ENCODE measurements around the gene KHDRBS2.

DNA sequence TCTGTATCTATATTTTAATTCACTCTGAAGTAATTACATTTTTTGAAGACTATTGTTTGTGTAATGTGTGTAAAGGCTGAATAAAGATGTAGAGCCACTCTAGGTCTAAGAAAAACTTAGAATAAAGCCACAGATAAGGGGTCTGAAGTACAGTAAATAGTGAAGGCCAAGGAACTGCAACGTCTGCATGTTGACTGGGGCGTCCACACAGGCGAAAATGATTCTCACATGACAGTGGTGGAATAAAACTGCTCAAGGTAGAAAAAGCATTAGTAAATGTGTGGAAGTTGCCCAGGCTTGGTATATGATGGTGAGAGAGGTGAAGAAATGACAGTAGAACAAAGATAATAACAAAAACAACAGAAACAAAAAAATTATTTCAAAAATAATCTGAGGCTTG is 196.2 kb downstream of the KHDRBS2 start:
- no peak for TF ChIP-seq EZH2 (IDR thresholded peaks at IDR 0.05; ENCODE audit: low read length, missing control alignments)
- TF ChIP-seq, protein P1, sequence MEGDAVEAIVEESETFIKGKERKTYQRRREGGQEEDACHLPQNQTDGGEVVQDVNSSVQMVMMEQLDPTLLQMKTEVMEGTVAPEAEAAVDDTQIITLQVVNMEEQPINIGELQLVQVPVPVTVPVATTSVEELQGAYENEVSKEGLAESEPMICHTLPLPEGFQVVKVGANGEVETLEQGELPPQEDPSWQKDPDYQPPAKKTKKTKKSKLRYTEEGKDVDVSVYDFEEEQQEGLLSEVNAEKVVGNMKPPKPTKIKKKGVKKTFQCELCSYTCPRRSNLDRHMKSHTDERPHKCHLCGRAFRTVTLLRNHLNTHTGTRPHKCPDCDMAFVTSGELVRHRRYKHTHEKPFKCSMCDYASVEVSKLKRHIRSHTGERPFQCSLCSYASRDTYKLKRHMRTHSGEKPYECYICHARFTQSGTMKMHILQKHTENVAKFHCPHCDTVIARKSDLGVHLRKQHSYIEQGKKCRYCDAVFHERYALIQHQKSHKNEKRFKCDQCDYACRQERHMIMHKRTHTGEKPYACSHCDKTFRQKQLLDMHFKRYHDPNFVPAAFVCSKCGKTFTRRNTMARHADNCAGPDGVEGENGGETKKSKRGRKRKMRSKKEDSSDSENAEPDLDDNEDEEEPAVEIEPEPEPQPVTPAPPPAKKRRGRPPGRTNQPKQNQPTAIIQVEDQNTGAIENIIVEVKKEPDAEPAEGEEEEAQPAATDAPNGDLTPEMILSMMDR (conservative IDR thresholded peaks at IDR 0.05 in 1 of 2, IDR thresholded peaks at IDR 0.05 in 1 of 2; ENCODE audit: low read depth in 1 of 2, low read length in 2 of 2) = no peak

All from fibroblast of lung (primary cell).